Kidney (tissue), 14 donors: ENCODE data around the gene GAS6. TPM values are rescaled to one million over a fixed set of nuclear protein-coding genes. Genes with fewer than 3 reads are reported as not detected.

Experiments
- DNase-seq, 5 donors: peaks; one replicate each; pipeline ENCODE4 v3.0.0-alpha.2; 2013 to 2020
- FAIRE-seq: peaks from 2 replicates; lab custom pipeline; 2012; peaks lifted over from hg19 to GRCh38; lab: Jason Lieb, UNC
- H3K27ac ChIP-seq, 2 donors: one replicate each; pipeline ENCODE4 v1.7.0; 2013; ENCODE audit warnings: low read depth in 2 of 2, low read length in 2 of 2, inconsistent platforms in 1 of 2
- H3K27me3 ChIP-seq: one replicate; pipeline ENCODE4 v1.7.1; 2013; ENCODE audit warnings: low read length, inconsistent platforms; ENCODE audit not compliant: control insufficient read depth, insufficient read depth
- H3K36me3 ChIP-seq, 3 donors: one replicate each; pipeline versions ENCODE4 v1.7.0 to v1.7.1; 2013; ENCODE audit warnings: low read length in 3 of 3, control low read depth in 1 of 3, inconsistent platforms in 1 of 3; ENCODE audit not compliant: insufficient read depth in 3 of 3, control insufficient read depth in 2 of 3
- H3K4me1 ChIP-seq, 3 donors: one replicate each; pipeline versions ENCODE4 v1.7.0 to v1.7.1; 2013; ENCODE audit warnings: low read length in 3 of 3, inconsistent platforms in 1 of 3, low read depth in 1 of 3; ENCODE audit not compliant: control insufficient read depth in 2 of 3, insufficient read depth in 2 of 3
- H3K4me3 ChIP-seq, 3 donors: one replicate each; pipeline versions ENCODE4 v1.7.0 to v1.8.1; 2013; ENCODE audit warnings: low read length in 3 of 3, control low read depth in 1 of 3, inconsistent platforms in 1 of 3
- H3K9ac ChIP-seq, 3 donors: one replicate each; pipeline versions ENCODE4 v1.7.0 to v1.7.1; 2013; ENCODE audit warnings: low read length in 3 of 3, control low read depth in 1 of 3, inconsistent platforms in 1 of 3
- H3K9me3 ChIP-seq, 3 donors: one replicate each; pipeline versions ENCODE4 v1.7.0 to v1.7.1; 2013; ENCODE audit warnings: low read length in 3 of 3, control low read depth in 1 of 3, inconsistent platforms in 1 of 3; ENCODE audit not compliant: control insufficient read depth in 2 of 3, insufficient read depth in 1 of 3
- intact Hi-C: fragments of 100-400 bp; cut with DNase I; formaldehyde crosslinking; loops from one replicate; pipeline ENCODE4 v1.11.1; 2022
- polyA plus RNA-seq: library from polyadenylated mRNA; stranded (reverse); fragments of 350-450 nt; fragmentation: Illumina TruSeq; extraction: RNeasy Lipid Tissue Mini Kit (QIAGEN cat#74804); gene quantifications from one replicate; pipeline ENCODE4 v1.2.3, GENCODE V29; 2014; ENCODE audit warnings: low read depth, low replicate concordance; ENCODE audit not compliant: insufficient read depth
- total RNA-seq: library from RNA; stranded (reverse); fragmentation: NEBNext Ultra II Directional; extraction: Animal tissue kit (Norgen Biotek cat#: 25700); gene quantifications from one replicate; pipeline ENCODE4 v1.2.1, GENCODE V29; 2021
- TF ChIP-seq, protein P1 (sequence below): IDR thresholded peaks from 3 replicates; pipeline ENCODE4 v1.5.1; 2012; ENCODE audit warnings: mild to moderate bottlenecking, moderate library complexity, borderline replicate concordance; ENCODE audit not compliant: insufficient read depth; ENCODE audit errors: extremely low read depth
- donor health status: control.
- donor health status: control.
- donor health status: control.
- donor health status: control.
- donor health status: control.
- donor health status: DM: yes; HTN: yes; CAD: no.
- donor health status: Normal renal cell carcinoma (clear cell type).

Gene GAS6
- total and polyA plus RNA-seq, 2 donors from 2014 or later, result 83.5 to 135 TPM

DNA sequence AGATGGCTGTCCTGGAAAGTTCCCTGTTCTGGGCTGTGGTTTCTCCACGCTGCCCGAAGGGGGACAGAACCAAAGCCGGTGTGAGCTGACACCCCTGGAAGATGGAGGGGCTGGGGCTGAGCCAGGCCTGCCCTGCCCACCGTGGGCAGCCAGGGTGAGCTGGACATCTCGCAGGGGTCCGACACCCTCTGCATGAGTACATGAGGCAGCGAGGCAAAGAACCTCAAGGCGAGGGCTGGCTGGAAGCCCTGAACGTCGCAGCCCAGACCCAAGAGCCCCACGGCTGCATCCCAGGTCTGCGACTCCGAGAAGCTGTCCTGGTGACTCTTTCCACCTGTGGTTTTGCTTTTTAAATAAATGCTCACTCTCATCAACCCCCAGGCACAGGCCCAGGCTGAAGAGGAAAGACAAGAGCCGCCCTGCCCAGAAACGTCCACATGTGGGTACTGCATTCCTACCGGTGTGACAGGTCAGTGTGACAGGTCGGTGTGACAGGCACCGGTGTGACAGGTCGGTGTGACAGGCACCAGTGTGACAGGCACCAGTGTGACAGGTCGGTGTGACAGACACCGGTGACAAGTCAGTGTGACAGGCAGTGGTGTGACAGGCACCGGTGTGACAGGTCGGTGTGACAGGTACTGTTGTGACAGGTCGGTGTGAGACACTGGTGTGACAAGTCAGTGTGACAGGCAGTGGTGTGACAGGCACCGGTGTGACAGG is 30.6 kb downstream of the GAS6 start:
- DNase-seq, result peak in 1 of 5 donors; percentile 66
- Histone ChIP-seq H3K4me1 (peaks cover 0 to 14% (median 7%) of the 10 kb centered on the region in 3 donors), H3K4me3 (no peak overlapping the region), H3K27me3 (no peaks in the 10 kb centered on the region), H3K9ac (no peak overlapping the region), H3K27ac (no peak overlapping the region), H3K36me3 (peaks cover 0 to 6% (median 0%) of the 10 kb centered on the region in 3 donors), H3K9me3 (no peaks in the 10 kb centered on the region)
- FAIRE-seq, result no peak
- TF ChIP-seq, protein P1, sequence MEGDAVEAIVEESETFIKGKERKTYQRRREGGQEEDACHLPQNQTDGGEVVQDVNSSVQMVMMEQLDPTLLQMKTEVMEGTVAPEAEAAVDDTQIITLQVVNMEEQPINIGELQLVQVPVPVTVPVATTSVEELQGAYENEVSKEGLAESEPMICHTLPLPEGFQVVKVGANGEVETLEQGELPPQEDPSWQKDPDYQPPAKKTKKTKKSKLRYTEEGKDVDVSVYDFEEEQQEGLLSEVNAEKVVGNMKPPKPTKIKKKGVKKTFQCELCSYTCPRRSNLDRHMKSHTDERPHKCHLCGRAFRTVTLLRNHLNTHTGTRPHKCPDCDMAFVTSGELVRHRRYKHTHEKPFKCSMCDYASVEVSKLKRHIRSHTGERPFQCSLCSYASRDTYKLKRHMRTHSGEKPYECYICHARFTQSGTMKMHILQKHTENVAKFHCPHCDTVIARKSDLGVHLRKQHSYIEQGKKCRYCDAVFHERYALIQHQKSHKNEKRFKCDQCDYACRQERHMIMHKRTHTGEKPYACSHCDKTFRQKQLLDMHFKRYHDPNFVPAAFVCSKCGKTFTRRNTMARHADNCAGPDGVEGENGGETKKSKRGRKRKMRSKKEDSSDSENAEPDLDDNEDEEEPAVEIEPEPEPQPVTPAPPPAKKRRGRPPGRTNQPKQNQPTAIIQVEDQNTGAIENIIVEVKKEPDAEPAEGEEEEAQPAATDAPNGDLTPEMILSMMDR, result no peak
- intact Hi-C loops, result no loop called here

GRCh38 chr13:113832631-113833030 is 31.2 kb downstream of the GAS6 start:
- Histone ChIP-seq H3K4me3 (no peak overlapping the region), H3K9me3 (no peaks in the 10 kb centered on the region), H3K4me1 (peaks cover 0 to 8% (median 4%) of the 10 kb centered on the region in 3 donors), H3K27me3 (no peaks in the 10 kb centered on the region), H3K27ac (no peak overlapping the region), H3K36me3 (peaks cover 0 to 6% (median 0%) of the 10 kb centered on the region in 3 donors), H3K9ac (no peak overlapping the region)
- FAIRE-seq (no peak), DNase-seq (peak in 1 of 5 donors; percentile 72)
- TF ChIP-seq, protein P1, result no peak
- intact Hi-C loops, result no loop called here

- H3K27ac ChIP-seq, result no peak overlapping the region
- no peaks in the 10 kb centered on the region for H3K27me3 ChIP-seq
- H3K4me3 ChIP-seq, result no peak overlapping the region
- intact Hi-C loops, result no loop called here
- peaks cover 0 to 6% (median under 1%) of the 10 kb centered on the region in 3 donors for H3K36me3 ChIP-seq
- H3K9me3 ChIP-seq, result no peaks in the 10 kb centered on the region
- TF ChIP-seq, protein P1, result no peak
- no peak overlapping the region for H3K9ac ChIP-seq
- H3K4me1 ChIP-seq, result peaks cover 0 to 4% (median 3%) of the 10 kb centered on the region in 3 donors
- no peak for FAIRE-seq
- DNase-seq, result peak in 1 of 5 donors; percentile 55
Measured at GRCh38 chr13:113832205-113832604, 31.7 kb downstream of the GAS6 start.
